ENCODE measurements around the gene PITX2. TPM values are rescaled to one million over a fixed set of nuclear protein-coding genes. Genes with fewer than 3 reads are reported as not detected.

Gene PITX2
- total and polyA plus RNA-seq, 2 experiments from 2014 or later: 0.52 to 0.99 TPM

GRCh38 chr4:110611968-110612447 lies 10.9 kb downstream of the PITX2 start:
- TF ChIP-seq CREB1 (CRISPR knock-in tag; IDR thresholded peaks at IDR 0.05; ENCODE audit: low read depth) (no peak), POLR2AphosphoS5 (IDR thresholded peaks at IDR 0.05; ENCODE audit: low read depth) (no peak), STAT1 (IDR thresholded peaks at IDR 0.05; ENCODE audit: unreplicated experiment) (no peak), EZH2phosphoT487 (IDR thresholded peaks at IDR 0.05; ENCODE audit: unreplicated experiment) (peak; percentile 68), EZH2 (IDR thresholded peaks at IDR 0.05; ENCODE audit: low read depth, unreplicated experiment) (peak; percentile 89), REST (IDR thresholded peaks at IDR 0.05; ENCODE audit: unreplicated experiment) (no peak)
- no peaks in the 10 kb centered on the region for H3K79me2 ChIP-seq (replicated peaks; ENCODE audit: insufficient read depth)
- peak; percentile 48 for DNase-seq (ENCODE audit: low spot score)
- Mint-ChIP-seq H3K9me3 (no peaks in the 10 kb centered on the region), H3K27ac (no peak overlapping the region), H3K4me3 (peak overlapping the region; percentile 50; the same call in 2 of the 3 replicates), H3K36me3 (ENCODE audit: low read depth) (no peaks in the 10 kb centered on the region), H3K4me1 (peaks cover 47% of the 10 kb centered on the region), H3K27me3 (ENCODE audit: insufficient read depth, low read depth, poor library complexity) (peaks cover 92% of the 10 kb centered on the region)
- peaks cover 100% of the 10 kb centered on the region for H3K27me3 ChIP-seq (ENCODE audit: insufficient read depth)
- no peaks in the 10 kb centered on the region for H3K36me3 ChIP-seq (ENCODE audit: insufficient read depth)
- no peaks in the 10 kb centered on the region for H3K9me2 ChIP-seq (ENCODE audit: insufficient read depth)
- H3K27ac ChIP-seq (ENCODE audit: low read depth): no peak overlapping the region
- peak overlapping the region; percentile 49 for H3K4me3 ChIP-seq
- H4K20me1 ChIP-seq (replicated peaks; ENCODE audit: insufficient read depth): 0 out of 2 replicates have a peak, but pooled peaks cover 3% of the 10 kb centered on the region
- no peak for ATAC-seq
- peaks cover 5% of the 10 kb centered on the region; the same call in 1 of the 2 replicates for H3F3A ChIP-seq (replicated peaks; ENCODE audit: low read depth)
- H2AFZ ChIP-seq: no peak overlapping the region
- H3K4me2 ChIP-seq: peak overlapping the region; percentile 77
- peaks cover 71% of the 10 kb centered on the region for H3K4me1 ChIP-seq (ENCODE audit: insufficient read depth)

- no peaks in the 10 kb centered on the region for H3K9me2 ChIP-seq (ENCODE audit: insufficient read depth)
- peak overlapping the region; percentile 9; the same call in 1 of the 2 replicates for H2AFZ ChIP-seq
- ATAC-seq (peak; percentile 54), DNase-seq (ENCODE audit: low spot score) (peak; percentile 67)
- no peak overlapping the region for H3K27ac Mint-ChIP-seq
- H3K4me1 ChIP-seq (ENCODE audit: insufficient read depth): peaks cover 62% of the 10 kb centered on the region
- H3K27me3 Mint-ChIP-seq (ENCODE audit: insufficient read depth, low read depth, poor library complexity): peaks cover 84% of the 10 kb centered on the region
- peak overlapping the region; percentile 77 for H3K4me2 ChIP-seq
- 0 out of 2 replicates have a peak, but pooled peaks cover 3% of the 10 kb centered on the region for H4K20me1 ChIP-seq (replicated peaks; ENCODE audit: insufficient read depth)
- H3K4me3 ChIP-seq: peak overlapping the region; percentile 49
- peaks cover 94% of the 10 kb centered on the region for H3K27me3 ChIP-seq (ENCODE audit: insufficient read depth)
- H3K36me3 Mint-ChIP-seq (ENCODE audit: low read depth): no peaks in the 10 kb centered on the region
- no peaks in the 10 kb centered on the region for H3K9me3 Mint-ChIP-seq
- no peak overlapping the region for H3K27ac ChIP-seq (ENCODE audit: low read depth)
- H3K79me2 ChIP-seq (replicated peaks; ENCODE audit: insufficient read depth): no peaks in the 10 kb centered on the region
- H3F3A ChIP-seq (replicated peaks; ENCODE audit: low read depth): no peaks in the 10 kb centered on the region
- peak overlapping the region; percentile 54 for H3K4me3 Mint-ChIP-seq
- H3K4me1 Mint-ChIP-seq: peaks cover 41% of the 10 kb centered on the region
- H3K36me3 ChIP-seq (ENCODE audit: insufficient read depth): no peaks in the 10 kb centered on the region
- no peak for TF ChIP-seq CTCF (conservative IDR thresholded peaks at IDR 0.05; ENCODE audit: low read depth in 2 of 2)
- TF ChIP-seq ETS1 (IDR thresholded peaks at IDR 0.05): no peak
- no peak for TF ChIP-seq CREB1 (CRISPR knock-in tag; IDR thresholded peaks at IDR 0.05; ENCODE audit: low read depth)
- no peak for TF ChIP-seq REST (IDR thresholded peaks at IDR 0.05; ENCODE audit: unreplicated experiment)
- peak; percentile 87 for TF ChIP-seq EZH2 (IDR thresholded peaks at IDR 0.05; ENCODE audit: low read depth, unreplicated experiment)
- TF ChIP-seq POLR2AphosphoS5 (IDR thresholded peaks at IDR 0.05; ENCODE audit: low read depth): no peak
- TF ChIP-seq ZNF331 (CRISPR knock-in tag; IDR thresholded peaks at IDR 0.05; ENCODE audit: low read depth): no peak
Observed at GRCh38 chr4:110610940-110611831, 11.7 kb downstream of the PITX2 start.
